HepG2 (cell line): Measurements from ENCODE around the gene ARHGAP9. TPM values are rescaled to one million over a fixed set of nuclear protein-coding genes. Genes with fewer than 3 reads are reported as not detected.

Experiments
- ATAC-seq: fragments of 200-7000 bp; cut with Tn5 transposase; 3 replicates; pipeline ENCODE4 v1.9.1; 2020; ENCODE audit warnings: mild to moderate bottlenecking, moderate library complexity
- BruUV-seq: library from RNA; stranded (reverse); fragments of 400-500 nt; replicated peaks from 2 replicates; lab custom pipeline; 2021; lab: Mats Ljungman, UMichigan
- CTCF ChIA-PET: fragments of 300-600 bp; formaldehyde crosslinking; extraction: SDS; loops from one replicate; lab custom pipeline; 2021; ENCODE audit warnings: low total read pairs, inconsistent platforms, low intra/inter-chr PET ratio; lab: Yijun Ruan, JAX
- POLR2A ChIA-PET: fragments of 350-600 bp; sonication (Branson Sonifier 250); formaldehyde crosslinking; loops from one replicate; lab custom pipeline; 2020; ENCODE audit warnings: antibody characterized with exemption, inconsistent platforms; lab: Yijun Ruan, JAX
- DNase-seq: peaks from one replicate; pipeline ENCODE4 v3.0.0-alpha.2; 2015; ENCODE audit warnings: low spot score
- FAIRE-seq: peaks from 3 replicates; lab custom pipeline; 2011; peaks lifted over from hg19 to GRCh38; lab: Jason Lieb, UNC
- H2AFZ ChIP-seq: one replicate; pipeline ENCODE4 v1.6.1; 2011; ENCODE audit warnings: low read length, inconsistent platforms
- H3K27ac ChIP-seq: fragments of 300-600 bp; 3 replicates; pipeline ENCODE4 v1.8.0; 2011; ENCODE audit warnings: mixed run types, mild to moderate bottlenecking, mixed read lengths, low read length, inconsistent platforms; ENCODE audit not compliant: insufficient read depth; ENCODE audit errors: extremely low read length
- H3K27me3 ChIP-seq, 2 experiments: fragments of 200-600 bp in 1 of 2; 2 replicates in 1 of 2; 3 replicates in 1 of 2; pipeline versions ENCODE4 v1.6.0 to v1.8.0; 2011; ENCODE audit warnings: low read length in 2 of 2, mild to moderate bottlenecking in 2 of 2, moderate library complexity in 2 of 2, inconsistent platforms in 1 of 2; ENCODE audit not compliant: insufficient read depth in 2 of 2, control insufficient read depth in 1 of 2
- H3K36me3 ChIP-seq, 2 experiments: fragments of 200-600 bp in 1 of 2; replicated peaks in 1 of 2; 2 replicates in 1 of 2; 3 replicates in 1 of 2; pipeline versions ENCODE4 v1.5.1 to v1.8.0; 2011; ENCODE audit warnings: low read length in 2 of 2, inconsistent platforms in 1 of 2; ENCODE audit not compliant: insufficient read depth in 2 of 2, control insufficient read depth in 1 of 2
- H3K4me1 ChIP-seq: 2 replicates; pipeline ENCODE4 v1.5.1; 2012; ENCODE audit warnings: low read length, inconsistent platforms; ENCODE audit not compliant: insufficient read depth
- H3K4me2 ChIP-seq: 2 replicates; pipeline ENCODE4 v1.6.0; 2011; ENCODE audit warnings: low read depth, low read length, inconsistent platforms
- H3K4me3 ChIP-seq, 3 experiments: fragments of 200-600 bp in 1 of 3; sonication (generic), shearing (Covaris generic) in 1 of 3; replicated peaks in 1 of 3; 2 replicates each; pipeline ENCODE4 v1.5.1; 2011 to 2016; ENCODE audit warnings: low read length in 3 of 3, inconsistent platforms in 2 of 3, low read depth in 2 of 3, mild to moderate bottlenecking in 2 of 3, control low read depth in 1 of 3, mixed read lengths in 1 of 3; ENCODE audit not compliant: insufficient read depth in 1 of 3
- H3K79me2 ChIP-seq: one replicate; pipeline ENCODE4 v1.6.1; 2011; ENCODE audit warnings: low read length, inconsistent platforms; ENCODE audit not compliant: insufficient read depth
- H3K9ac ChIP-seq: 2 replicates; pipeline ENCODE4 v1.6.0; 2011; ENCODE audit warnings: mild to moderate bottlenecking, low read depth, low read length, inconsistent platforms; ENCODE audit not compliant: insufficient read depth
- H3K9me3 ChIP-seq: 2 replicates; pipeline ENCODE4 v1.5.1; 2012; ENCODE audit warnings: mild to moderate bottlenecking, low read length
- H4K20me1 ChIP-seq: 2 replicates; pipeline ENCODE4 v1.6.0; 2011; ENCODE audit warnings: inconsistent platforms, mild to moderate bottlenecking, low read length, moderate library complexity; ENCODE audit not compliant: insufficient read depth
- NONO ChIP-seq, 2 experiments: fragments of 450-650 bp in 1 of 2; sonication (generic) in 1 of 2; formaldehyde crosslinking in 1 of 2; IDR thresholded peaks in 1 of 2; conservative IDR thresholded peaks in 1 of 2; 2 replicates each; pipeline versions ENCODE4 v1.6.1 to v1.8.0; 2017 to 2022; ENCODE audit warnings: mild to moderate bottlenecking in 1 of 2, missing genetic modification reagents in 1 of 2, moderate library complexity in 1 of 2
- RCOR2 ChIP-seq: IDR thresholded peaks from 2 replicates; pipeline ENCODE4 v1.6.1; 2016; ENCODE audit warnings: missing biosample characterization, missing genetic modification reagents
- SSRP1 ChIP-seq: IDR thresholded peaks from 2 replicates; pipeline ENCODE4 v1.6.1; 2016; ENCODE audit warnings: control low read depth
- TGIF2 ChIP-seq: IDR thresholded peaks from 2 replicates; pipeline ENCODE4 v1.6.1; 2016; ENCODE audit warnings: control low read depth, missing compliant biosample characterization
- ZFY ChIP-seq: sonication (generic); formaldehyde crosslinking; IDR thresholded peaks from 2 replicates; pipeline ENCODE4 v1.4.0; 2020; ENCODE audit warnings: missing genetic modification reagents
- ZNF256 ChIP-seq: sonication (generic); formaldehyde crosslinking; conservative IDR thresholded peaks from 2 replicates; pipeline ENCODE4 v1.4.0; 2020; ENCODE audit warnings: missing genetic modification reagents
- ZNF841 ChIP-seq: sonication (generic); formaldehyde crosslinking; IDR thresholded peaks from 2 replicates; pipeline ENCODE4 v1.8.1; 2023; ENCODE audit warnings: missing genetic modification reagents, borderline replicate concordance
- WGBS: methylation state at CpG from one replicate; pipeline ENCODE4 v1.1.6; 2017; ENCODE audit warnings: low lambda C conversion rate; 5-methylcytosine and 5-hydroxymethylcytosine counted together
- in situ Hi-C: cut with HindIII; loops from 2 replicates; pipeline ENCODE4 v1.10.0; 2017; ENCODE audit warnings: low pct_unique_long_range_greater_than_20kb; ENCODE audit not compliant: extremely low pct_ligation_motif_present
- intact Hi-C: fragments of 100-400 bp; cut with micrococcal nuclease; formaldehyde crosslinking; loops from one replicate; pipeline ENCODE4 v1.10.0; 2022; ENCODE audit not compliant: unreplicated experiment
- polyA plus RNA-seq, 8 experiments: library from polyadenylated mRNA; depleted of rRNA in 3 of 8; stranded (reverse) in 7 of 8; unstranded in 1 of 8; fragments of >200 nt; fragmentation: Illumina TruSeq in 4 of 8; extraction: Trizol in 4 of 8; gene quantifications; 2 replicates each; pipeline versions ENCODE4 v1.2.1 to v1.2.3, GENCODE V29; 2011 to 2016; ENCODE audit warnings: low read depth in 4 of 8, missing spikeins in 1 of 8, mixed read lengths in 1 of 8; ENCODE audit not compliant: insufficient read depth in 1 of 8
- total RNA-seq, 5 experiments: library from RNA; depleted of rRNA; stranded (reverse); fragments of >200 nt; fragmentation: Illumina TruSeq; extraction: Trizol; gene quantifications; 2 replicates each; pipeline ENCODE4 v1.2.3, GENCODE V29; 2016; ENCODE audit warnings: low read depth in 1 of 5
- TF ChIP-seq, protein P1 (sequence below): sonication (generic); formaldehyde crosslinking; IDR thresholded peaks from 2 replicates; pipeline ENCODE4 v1.5.1; 2020; ENCODE audit warnings: missing genetic modification reagents, mild to moderate bottlenecking, borderline replicate concordance
- TF ChIP-seq, protein P2 (sequence below): sonication (generic); formaldehyde crosslinking; IDR thresholded peaks from one replicate; pipeline ENCODE4 v1.5.1; 2020; ENCODE audit warnings: mild to moderate bottlenecking, missing genetic modification reagents; ENCODE audit errors: not compliant biosample characterization

Gene ARHGAP9
- total and polyA plus RNA-seq, 2 of the 13 experiments (the other 11 are each of a cell fraction or from before 2014, with no cell fraction given): 0.18 to 1.2 TPM

DNA sequence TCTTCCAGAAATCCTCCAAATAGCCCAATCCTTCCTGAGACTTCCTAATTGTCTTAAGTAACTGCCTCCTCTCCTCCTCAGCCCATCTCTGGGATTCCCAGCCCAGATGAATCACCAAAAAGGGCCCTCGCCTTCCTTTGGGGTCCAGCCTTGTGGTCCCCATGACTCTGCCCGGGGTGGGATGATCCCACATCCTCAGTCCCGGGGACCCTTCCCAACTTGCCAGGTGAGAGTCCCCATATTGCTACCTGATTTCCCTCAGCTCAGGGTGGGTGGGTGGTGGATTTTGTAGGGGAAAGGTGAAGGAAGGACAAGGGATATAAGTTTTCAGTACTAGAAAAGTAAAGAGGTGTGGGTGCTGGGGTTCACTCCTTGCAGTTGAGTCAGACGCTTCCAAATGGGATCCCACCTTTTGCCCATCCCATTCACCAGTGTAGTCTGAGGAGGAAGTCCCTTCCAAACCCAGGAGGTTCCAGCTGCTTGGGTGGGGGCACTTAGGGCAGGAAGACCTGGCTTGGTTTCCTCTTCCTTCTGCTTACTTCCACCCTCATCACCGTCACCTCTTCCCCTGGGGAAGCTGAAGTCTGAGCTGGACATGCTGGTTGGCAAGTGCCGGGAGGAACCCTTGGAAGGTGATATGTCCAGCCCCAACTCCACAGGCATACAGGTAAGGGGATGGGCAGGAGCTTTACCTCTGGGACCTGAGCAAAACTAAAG, 14.5 kb downstream of the ARHGAP9 start:
- ATAC-seq (no peak), FAIRE-seq (no peak), DNase-seq (no peak)
- POLR2A ChIA-PET: no interaction called here
- Histone ChIP-seq H3K9me3 (no peaks in the 10 kb centered on the region), H3K4me1 (peaks cover 45% of the 10 kb centered on the region), H3K9ac (no peak overlapping the region), H3K4me2 (no peak overlapping the region), H3K27ac (no peak overlapping the region), H3K79me2 (no peaks in the 10 kb centered on the region), H3K4me3 (no peak overlapping the region), H2AFZ (no peak overlapping the region), H3K36me3 (no peaks in the 10 kb centered on the region), H4K20me1 (no peaks in the 10 kb centered on the region), H3K27me3 (peaks cover 0 to 45% of the 10 kb centered on the region in 2 experiments; a peak in 3 of 5 replicates)
- intact Hi-C loops: no loop called here
- CTCF ChIA-PET: no interaction called here
- 39% methylated on average over 6 of the region's 6 CpGs for WGBS
- TF ChIP-seq ZNF841 (CRISPR knock-in tag) (no peak), ZFY (CRISPR knock-in tag) (no peak), SSRP1 (CRISPR knock-in tag) (no peak), ZNF256 (no peak), NONO (IDR thresholded peaks at IDR 0.05) (no peak), NONO (CRISPR knock-in tag; conservative IDR thresholded peaks at IDR 0.05) (no peak), RCOR2 (CRISPR knock-in tag) (no peak), TGIF2 (CRISPR knock-in tag) (no peak)
- TF ChIP-seq, protein P1, sequence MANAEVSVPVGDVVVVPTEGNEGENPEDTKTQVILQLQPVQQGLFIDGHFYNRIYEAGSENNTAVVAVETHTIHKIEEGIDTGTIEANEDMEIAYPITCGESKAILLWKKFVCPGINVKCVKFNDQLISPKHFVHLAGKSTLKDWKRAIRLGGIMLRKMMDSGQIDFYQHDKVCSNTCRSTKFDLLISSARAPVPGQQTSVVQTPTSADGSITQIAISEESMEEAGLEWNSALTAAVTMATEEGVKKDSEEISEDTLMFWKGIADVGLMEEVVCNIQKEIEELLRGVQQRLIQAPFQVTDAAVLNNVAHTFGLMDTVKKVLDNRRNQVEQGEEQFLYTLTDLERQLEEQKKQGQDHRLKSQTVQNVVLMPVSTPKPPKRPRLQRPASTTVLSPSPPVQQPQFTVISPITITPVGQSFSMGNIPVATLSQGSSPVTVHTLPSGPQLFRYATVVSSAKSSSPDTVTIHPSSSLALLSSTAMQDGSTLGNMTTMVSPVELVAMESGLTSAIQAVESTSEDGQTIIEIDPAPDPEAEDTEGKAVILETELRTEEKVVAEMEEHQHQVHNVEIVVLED (CRISPR knock-in tag): no peak
- TF ChIP-seq, protein P2, sequence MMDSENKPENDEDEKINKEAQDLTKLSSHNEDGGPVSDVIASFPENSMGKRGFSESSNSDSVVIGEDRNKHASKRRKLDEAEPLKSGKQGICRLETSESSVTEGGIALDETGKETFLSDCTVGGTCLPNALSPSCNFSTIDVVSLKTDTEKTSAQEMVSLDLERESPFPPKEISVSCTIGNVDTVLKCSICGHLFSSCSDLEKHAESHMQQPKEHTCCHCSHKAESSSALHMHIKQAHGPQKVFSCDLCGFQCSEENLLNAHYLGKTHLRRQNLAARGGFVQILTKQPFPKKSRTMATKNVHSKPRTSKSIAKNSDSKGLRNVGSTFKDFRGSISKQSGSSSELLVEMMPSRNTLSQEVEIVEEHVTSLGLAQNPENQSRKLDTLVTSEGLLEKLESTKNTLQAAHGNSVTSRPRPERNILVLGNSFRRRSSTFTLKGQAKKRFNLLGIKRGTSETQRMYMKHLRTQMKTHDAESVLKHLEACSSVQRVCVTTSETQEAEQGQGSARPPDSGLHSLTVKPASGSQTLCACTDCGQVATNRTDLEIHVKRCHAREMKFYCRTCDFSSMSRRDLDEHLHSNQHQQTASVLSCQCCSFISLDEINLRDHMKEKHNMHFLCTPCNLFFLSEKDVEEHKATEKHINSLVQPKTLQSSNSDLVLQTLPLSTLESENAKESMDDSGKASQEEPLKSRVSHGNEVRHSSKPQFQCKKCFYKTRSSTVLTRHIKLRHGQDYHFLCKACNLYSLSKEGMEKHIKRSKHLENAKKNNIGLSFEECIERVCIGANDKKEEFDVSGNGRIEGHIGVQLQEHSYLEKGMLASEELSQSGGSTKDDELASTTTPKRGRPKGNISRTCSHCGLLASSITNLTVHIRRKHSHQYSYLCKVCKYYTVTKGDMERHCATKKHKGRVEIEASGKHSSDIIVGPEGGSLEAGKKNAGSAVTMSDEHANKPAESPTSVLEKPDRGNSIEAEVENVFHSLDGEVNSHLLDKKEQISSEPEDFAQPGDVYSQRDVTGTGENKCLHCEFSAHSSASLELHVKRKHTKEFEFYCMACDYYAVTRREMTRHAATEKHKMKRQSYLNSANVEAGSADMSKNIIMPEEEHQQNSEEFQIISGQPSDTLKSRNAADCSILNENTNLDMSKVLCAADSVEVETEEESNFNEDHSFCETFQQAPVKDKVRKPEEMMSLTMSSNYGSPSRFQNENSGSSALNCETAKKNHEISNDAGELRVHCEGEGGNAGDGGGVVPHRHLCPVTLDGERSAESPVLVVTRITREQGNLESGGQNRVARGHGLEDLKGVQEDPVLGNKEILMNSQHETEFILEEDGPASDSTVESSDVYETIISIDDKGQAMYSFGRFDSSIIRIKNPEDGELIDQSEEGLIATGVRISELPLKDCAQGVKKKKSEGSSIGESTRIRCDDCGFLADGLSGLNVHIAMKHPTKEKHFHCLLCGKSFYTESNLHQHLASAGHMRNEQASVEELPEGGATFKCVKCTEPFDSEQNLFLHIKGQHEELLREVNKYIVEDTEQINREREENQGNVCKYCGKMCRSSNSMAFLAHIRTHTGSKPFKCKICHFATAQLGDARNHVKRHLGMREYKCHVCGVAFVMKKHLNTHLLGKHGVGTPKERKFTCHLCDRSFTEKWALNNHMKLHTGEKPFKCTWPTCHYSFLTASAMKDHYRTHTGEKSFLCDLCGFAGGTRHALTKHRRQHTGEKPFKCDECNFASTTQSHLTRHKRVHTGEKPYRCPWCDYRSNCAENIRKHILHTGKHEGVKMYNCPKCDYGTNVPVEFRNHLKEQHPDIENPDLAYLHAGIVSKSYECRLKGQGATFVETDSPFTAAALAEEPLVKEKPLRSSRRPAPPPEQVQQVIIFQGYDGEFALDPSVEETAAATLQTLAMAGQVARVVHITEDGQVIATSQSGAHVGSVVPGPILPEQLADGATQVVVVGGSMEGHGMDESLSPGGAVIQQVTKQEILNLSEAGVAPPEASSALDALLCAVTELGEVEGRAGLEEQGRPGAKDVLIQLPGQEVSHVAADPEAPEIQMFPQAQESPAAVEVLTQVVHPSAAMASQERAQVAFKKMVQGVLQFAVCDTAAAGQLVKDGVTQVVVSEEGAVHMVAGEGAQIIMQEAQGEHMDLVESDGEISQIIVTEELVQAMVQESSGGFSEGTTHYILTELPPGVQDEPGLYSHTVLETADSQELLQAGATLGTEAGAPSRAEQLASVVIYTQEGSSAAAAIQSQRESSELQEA: no peak
- no TSS peak for BruUV-seq
- in situ Hi-C loops: no loop called here
